Activated CD8-positive, alpha-beta memory T cell treated with anti-CD3 and anti-CD28 coated beads, Interleukin-2, amount 50 U/mL, for 24 hours (primary cell): Measurements from ENCODE around the gene CCAR1.
"Not testable (repeated sequence)": the region's sequence is repeated elsewhere in the genome, so short reads cannot be mapped to it uniquely, and the experiment has no call there.

Source experiments
- DNase-seq: peaks from one replicate; pipeline ENCODE4 v3.0.0-alpha.2; 2020; ENCODE audit errors: extremely low read depth

Gene CCAR1

GRCh38 chr10:68828833-68829232, 107.8 kb downstream of the CCAR1 start:
- DNase-seq, result no peak

- no peak for DNase-seq
Measured at GRCh38 chr10:68829521-68829920, 108.5 kb downstream of the CCAR1 start.

- DNase-seq, result no peak
Measured at GRCh38 chr10:68829952-68830351, 108.9 kb downstream of the CCAR1 start.

GRCh38 chr10:68831961-68832455, 111.0 kb downstream of the CCAR1 start:
- no peak for DNase-seq

GRCh38 chr10:68832601-68833000, 111.6 kb downstream of the CCAR1 start:
- no peak for DNase-seq

GRCh38 chr10:68837626-68838322, 116.7 kb downstream of the CCAR1 start:
- DNase-seq, result no peak

- DNase-seq, result not testable (repeated sequence)
Measured at GRCh38 chr10:68840650-68841049, 119.6 kb downstream of the CCAR1 start.
